ENCODE results near the gene REC114. TPM values are rescaled to one million over a fixed set of nuclear protein-coding genes. Genes with fewer than 3 reads are reported as not detected.

REC114 gene
- total and polyA plus RNA-seq, 2 of the 8 experiments (the other 6 are each of a cell fraction or from before 2014, with no cell fraction given): 0.12 TPM; not detected in 1

GRCh38 chr15:73467758-73468157 is 24.8 kb downstream of the REC114 start:
- Histone ChIP-seq H3K27ac (ENCODE audit: low read depth, low read length) (no peak overlapping the region), H2BK20ac (ENCODE audit: low read length) (no peak overlapping the region), H2BK15ac (ENCODE audit: low read length) (no peak overlapping the region), H3K18ac (ENCODE audit: extremely low read depth, low read length) (no peak overlapping the region), H4K91ac (replicated peaks; ENCODE audit: insufficient read length, low read length) (no peak overlapping the region), H2AFZ (ENCODE audit: low read length) (no peak overlapping the region), H3K9me3 (ENCODE audit: insufficient read depth in 2 of 2, low read depth in 1 of 2, low read length in 1 of 2) (no peaks in the 10 kb centered on the region), H4K20me1 (replicated peaks in 1 of 2; ENCODE audit: control insufficient read depth in 1 of 2, insufficient read depth in 2 of 2, low read length in 2 of 2) (no peaks in the 10 kb centered on the region), H2BK12ac (ENCODE audit: low read depth, low read length) (no peak overlapping the region), H3K14ac (ENCODE audit: insufficient read length) (no peak overlapping the region), H3K56ac (replicated peaks; ENCODE audit: insufficient read length, low read depth, low read length) (no peak overlapping the region), H3K79me2 (ENCODE audit: control insufficient read depth in 1 of 2, insufficient read depth in 2 of 2, low read length in 2 of 2) (no peaks in the 10 kb centered on the region), H3K4me2 (ENCODE audit: insufficient read depth in 1 of 2, low read depth in 2 of 2, low read length in 2 of 2) (no peak overlapping the region), H3K4me3 (ENCODE audit: extremely low read depth in 1 of 4, insufficient read depth in 2 of 4, low read depth in 3 of 4, low read length in 4 of 4) (no peak overlapping the region), H3K4ac (replicated peaks; ENCODE audit: insufficient read length, low read depth, low read length) (no peak overlapping the region), H4K5ac (ENCODE audit: insufficient read length, low read depth, low read length) (no peak overlapping the region), H3K9ac (replicated peaks in 1 of 4; ENCODE audit: extremely low read depth in 1 of 4, low read depth in 3 of 4, low read length in 3 of 4) (no peak overlapping the region), H3K23ac (ENCODE audit: insufficient read length) (no peak overlapping the region), H3K23me2 (ENCODE audit: low read depth, low read length) (no peaks in the 10 kb centered on the region), H3K4me1 (replicated peaks in 1 of 4; ENCODE audit: control insufficient read depth in 3 of 4, insufficient read depth in 4 of 4, low read length in 3 of 4) (no peaks in the 10 kb centered on the region), H3K27me3 (replicated peaks in 1 of 4; ENCODE audit: control insufficient read depth in 3 of 4, extremely low read depth in 1 of 4, insufficient read depth in 3 of 4, low read length in 3 of 4) (no peaks in the 10 kb centered on the region), H2BK5ac (ENCODE audit: low read depth, low read length) (no peak overlapping the region), H3K36me3 (ENCODE audit: control insufficient read depth in 2 of 4, insufficient read depth in 4 of 4, low read length in 3 of 4) (no peaks in the 10 kb centered on the region), H3K79me1 (ENCODE audit: low read depth, low read length) (no peaks in the 10 kb centered on the region), H2AK5ac (ENCODE audit: low read depth, low read length) (no peak overlapping the region), H4K8ac (ENCODE audit: extremely low read depth, insufficient read depth, low read length) (no peak overlapping the region), H2BK120ac (replicated peaks; ENCODE audit: low read depth, low read length) (no peak overlapping the region)
- CTCF ChIA-PET (ENCODE audit: partially characterized antibody): interaction anchor here (0.5 to 0.7 kb wide), 5 partner anchors 9 to 280 kb away, joined by 3 to 5 read pairs (median 4); no protein-coding TSS in a partner anchor
- peak; percentile 82 for FAIRE-seq
- POLR2A ChIA-PET (ENCODE audit: partially characterized antibody): no interaction called here
- DNase-seq (ENCODE audit: low read depth in 1 of 2, low spot score in 2 of 2): no peak
- 61% methylated on average over 3 of the region's 3 CpGs; no CpG with 5 or more reads in 1 of the 2 experiments for WGBS, 2 experiments (ENCODE audit: extremely low coverage in 1 of 2, insufficient coverage in 1 of 2, insufficient read length in 1 of 2, insufficient replicate concordance in 2 of 2, low coverage in 1 of 2, low lambda C conversion rate in 2 of 2, missing lambda C conversion rate in 1 of 2)
- TF ChIP-seq SUZ12 (IDR thresholded peaks at IDR 0.05; ENCODE audit: low read length) (no peak), TEAD4 (IDR thresholded peaks at IDR 0.05; ENCODE audit: low read depth, low read length) (peak; percentile 59)
